GM10266 (cell line): ENCODE measurements around the gene KCNJ16.

Experiments used
- DNase-seq: peaks from one replicate; pipeline ENCODE4 v3.0.0; 2012; ENCODE audit errors: extremely low spot score
- TF ChIP-seq, protein P1 (sequence below): IDR thresholded peaks from 2 replicates; pipeline ENCODE4 v1.5.1; 2012; ENCODE audit warnings: mild to moderate bottlenecking, low read depth; ENCODE audit not compliant: control insufficient read depth, insufficient read depth; ENCODE audit errors: missing control alignments

Gene KCNJ16

GRCh38 chr17:70158180-70158579 lies 83.2 kb downstream of the KCNJ16 start:
- no peak for DNase-seq
- TF ChIP-seq, protein P1, sequence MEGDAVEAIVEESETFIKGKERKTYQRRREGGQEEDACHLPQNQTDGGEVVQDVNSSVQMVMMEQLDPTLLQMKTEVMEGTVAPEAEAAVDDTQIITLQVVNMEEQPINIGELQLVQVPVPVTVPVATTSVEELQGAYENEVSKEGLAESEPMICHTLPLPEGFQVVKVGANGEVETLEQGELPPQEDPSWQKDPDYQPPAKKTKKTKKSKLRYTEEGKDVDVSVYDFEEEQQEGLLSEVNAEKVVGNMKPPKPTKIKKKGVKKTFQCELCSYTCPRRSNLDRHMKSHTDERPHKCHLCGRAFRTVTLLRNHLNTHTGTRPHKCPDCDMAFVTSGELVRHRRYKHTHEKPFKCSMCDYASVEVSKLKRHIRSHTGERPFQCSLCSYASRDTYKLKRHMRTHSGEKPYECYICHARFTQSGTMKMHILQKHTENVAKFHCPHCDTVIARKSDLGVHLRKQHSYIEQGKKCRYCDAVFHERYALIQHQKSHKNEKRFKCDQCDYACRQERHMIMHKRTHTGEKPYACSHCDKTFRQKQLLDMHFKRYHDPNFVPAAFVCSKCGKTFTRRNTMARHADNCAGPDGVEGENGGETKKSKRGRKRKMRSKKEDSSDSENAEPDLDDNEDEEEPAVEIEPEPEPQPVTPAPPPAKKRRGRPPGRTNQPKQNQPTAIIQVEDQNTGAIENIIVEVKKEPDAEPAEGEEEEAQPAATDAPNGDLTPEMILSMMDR, result no peak

DNA sequence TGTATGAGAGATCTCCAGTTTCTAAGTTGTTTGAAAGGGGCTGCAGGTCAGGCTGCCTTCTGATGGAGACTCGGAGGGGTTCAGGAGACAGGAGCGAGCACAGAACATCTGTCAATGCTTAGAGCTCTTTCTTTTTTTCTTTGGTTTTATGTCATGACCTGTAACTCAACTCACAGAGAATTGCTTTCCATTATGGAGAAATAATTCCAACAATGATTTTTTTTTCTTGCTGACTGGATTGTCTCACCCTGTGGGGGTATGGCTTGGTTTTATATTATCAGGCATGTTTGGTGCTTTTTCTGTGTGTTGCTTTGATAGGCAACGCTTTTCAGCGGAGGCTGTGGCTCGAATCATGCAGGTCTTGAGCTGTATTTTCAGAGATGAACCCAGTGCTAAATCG lies 83.6 kb downstream of the KCNJ16 start:
- TF ChIP-seq, protein P1, result no peak
- DNase-seq, result no peak

DNA sequence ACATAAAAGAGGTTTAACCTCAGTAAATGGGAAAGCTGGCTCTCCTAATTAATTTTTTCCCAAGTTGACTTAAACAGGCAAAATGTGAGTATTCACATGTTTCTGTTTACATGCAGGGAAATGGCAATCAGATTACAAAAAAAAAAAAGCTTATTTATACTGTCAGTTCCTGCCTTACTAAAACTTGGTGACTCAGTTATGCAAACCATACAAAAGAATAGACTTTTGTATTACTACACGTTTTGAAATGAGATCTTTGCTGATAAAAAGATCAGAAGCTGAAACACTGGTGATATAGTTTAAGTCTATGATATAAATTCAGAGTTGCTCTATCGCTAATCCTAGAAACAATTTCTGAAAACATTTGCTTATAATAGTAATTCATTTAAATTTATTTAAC lies 85.0 kb downstream of the KCNJ16 start:
- DNase-seq, result no peak
- TF ChIP-seq, protein P1, result no peak

DNA sequence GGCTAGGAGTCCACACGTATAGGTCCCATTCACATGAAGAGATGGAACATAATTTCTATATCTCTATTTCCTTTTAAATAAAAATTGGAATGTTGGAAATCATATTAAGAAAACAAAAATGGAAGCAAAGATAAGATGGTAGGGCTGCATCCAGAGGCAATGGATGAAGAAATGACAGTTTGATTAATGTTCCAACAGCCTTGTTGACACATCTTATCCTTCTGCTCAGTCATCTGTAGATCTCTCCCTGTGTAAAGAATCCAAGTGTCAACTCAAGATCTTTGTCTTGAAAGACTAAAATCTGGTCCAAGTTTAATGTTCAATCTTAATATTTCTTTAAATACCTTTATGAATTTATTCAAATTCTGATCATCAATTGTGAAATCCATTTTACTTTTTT lies 86.5 kb downstream of the KCNJ16 start:
- TF ChIP-seq, protein P1, result no peak
- DNase-seq, result no peak

GRCh38 chr17:70165383-70165782 lies 90.4 kb downstream of the KCNJ16 start:
- TF ChIP-seq, protein P1, result no peak
- DNase-seq, result no peak

- DNase-seq, result no peak
- TF ChIP-seq, protein P1, result no peak
These were observed 91.6 kb downstream of the KCNJ16 start for GRCh38 chr17:70166615-70167014.

DNA sequence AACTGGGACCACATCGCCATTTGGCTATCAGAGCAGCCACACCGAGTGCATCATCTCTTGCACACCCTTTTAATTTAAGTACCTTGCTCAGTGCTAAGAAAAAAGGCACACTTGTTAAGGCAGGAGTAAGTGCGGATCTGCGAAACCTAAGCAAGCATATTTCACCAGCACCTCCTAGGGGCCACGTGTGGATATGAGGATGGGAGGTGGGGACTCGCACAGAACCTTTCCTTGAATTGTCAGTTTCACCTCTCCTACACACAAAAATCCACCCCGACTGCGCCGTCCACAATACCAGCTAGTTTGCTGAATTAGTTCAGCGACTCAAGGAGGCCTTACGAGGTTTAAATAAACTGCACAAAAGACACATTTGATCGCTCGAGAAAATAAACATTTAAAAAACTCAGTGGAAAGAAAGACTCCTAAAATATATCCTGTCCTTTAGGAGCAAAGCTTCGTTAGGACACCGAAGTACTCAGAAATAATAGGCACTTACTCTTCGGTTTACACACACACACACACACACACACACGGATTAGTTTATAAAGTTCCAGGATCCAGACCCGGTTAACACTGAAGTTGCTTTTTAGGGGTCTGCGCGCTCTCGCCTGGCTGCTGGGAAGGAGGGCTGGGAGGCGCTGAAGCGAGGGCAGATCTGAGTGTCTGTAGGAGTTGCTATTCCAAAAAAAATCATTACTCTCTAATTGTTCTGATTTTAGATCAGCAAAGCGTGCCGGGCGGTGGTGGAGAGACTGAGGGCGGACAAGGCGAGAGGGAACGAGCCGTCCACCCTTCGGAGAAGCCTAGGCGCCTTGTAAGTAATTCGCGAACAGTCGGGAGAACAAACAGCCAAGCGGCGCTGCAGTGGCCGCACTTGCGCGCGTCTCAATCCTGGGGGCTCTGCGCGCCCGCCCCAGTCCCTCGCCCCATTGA lies 93.3 kb downstream of the KCNJ16 start:
- TF ChIP-seq, protein P1, result peak; percentile 37
- DNase-seq, result peak; percentile 47
